ENCODE measurements around the gene PROM1. TPM values are rescaled to one million over a fixed set of nuclear protein-coding genes. Genes with fewer than 3 reads are reported as not detected.

PROM1 gene
- total and polyA plus RNA-seq, 9 of the 15 experiments (the other 6 are each of a cell fraction or from before 2014, with no cell fraction given): 0.05 TPM; not detected in 8

DNA sequence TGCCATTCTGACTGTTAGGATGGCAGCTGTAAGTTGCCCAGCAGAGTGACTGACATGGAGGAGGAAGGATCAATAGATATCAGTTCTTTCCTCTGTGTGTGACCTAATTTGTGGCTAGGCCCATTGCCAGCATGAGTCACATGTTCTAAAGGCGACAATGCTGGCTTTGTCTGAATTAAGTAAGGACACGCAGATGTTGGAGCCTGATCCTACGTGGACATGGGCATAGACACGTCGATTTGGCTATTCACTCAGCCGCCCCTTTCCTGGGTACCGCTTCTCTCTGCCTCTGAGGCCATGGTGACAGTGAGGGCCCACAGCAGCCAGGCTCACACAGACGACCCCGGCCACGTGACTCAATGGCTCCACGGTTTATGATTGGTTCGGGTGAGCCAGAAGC is 16.3 kb downstream of the PROM1 start:
- no TSS peak for BruUV-seq (replicated peaks)
- no peaks in the 10 kb centered on the region for H3K9me1 ChIP-seq (ENCODE audit: control insufficient read depth, insufficient read depth, low read length)
- H2AFZ ChIP-seq (ENCODE audit: low read depth, low read length): 0 out of 2 replicates have a peak overlapping the region, but pooled peaks have one; percentile 1
- H4K20me1 ChIP-seq (replicated peaks; ENCODE audit: control insufficient read depth, insufficient read depth, low read length): no peaks in the 10 kb centered on the region
- FAIRE-seq: no peak
- no peaks in the 10 kb centered on the region for H3K79me2 ChIP-seq (ENCODE audit: control insufficient read depth, insufficient read depth, low read length)
- no peaks in the 10 kb centered on the region for H3K9me3 ChIP-seq (replicated peaks; ENCODE audit: control insufficient read depth, insufficient read depth, low read depth, low read length)
- no peak for DNase-seq (ENCODE audit: extremely low read depth in 1 of 4, low spot score in 3 of 4)
- WGBS (ENCODE audit: insufficient coverage, low coverage, missing lambda C conversion rate): 2% methylated on average over 11 of the region's 12 CpGs
- intact Hi-C loops (cut with micrococcal nuclease) (no loop called here), in situ Hi-C loops (cut with MboI) (no loop called here)
- H3K36me3 ChIP-seq (ENCODE audit: control insufficient read depth, insufficient read depth, low read length): no peaks in the 10 kb centered on the region
- H3K4me3 ChIP-seq: no peak overlapping the region
- H3K27me3 ChIP-seq (ENCODE audit: control insufficient read depth in 2 of 2, insufficient read depth in 2 of 2, low read length in 2 of 2): peaks cover 0 to 29% of the 10 kb centered on the region in 2 experiments; a peak in 2 of 5 replicates
- POLR2A ChIA-PET: no interaction called here
- H3K4me2 ChIP-seq (ENCODE audit: insufficient read depth, low read length): no peak overlapping the region
- H3K27ac ChIP-seq (ENCODE audit: extremely low read depth, low read depth, low read length): no peak overlapping the region
- H3K4me1 ChIP-seq (replicated peaks in 1 of 2; ENCODE audit: control insufficient read depth in 2 of 2, insufficient read depth in 2 of 2, low read length in 2 of 2): no peaks in the 10 kb centered on the region; a peak in 2 of 5 replicates
- no peak overlapping the region for H3K9ac ChIP-seq (ENCODE audit: insufficient read depth in 1 of 2, low read depth in 2 of 2, low read length in 2 of 2)
- CTCF ChIA-PET (ENCODE audit: low intra/inter-chr PET ratio): no interaction called here
- ATAC-seq: no peak
- TF ChIP-seq ZNF449 (CRISPR knock-in tag; IDR thresholded peaks at IDR 0.05) (no peak), HDAC6 (IDR thresholded peaks at IDR 0.05; ENCODE audit: low read depth, low read length) (no peak), CEBPG (CRISPR knock-in tag; IDR thresholded peaks at IDR 0.05) (no peak), CEBPG (tag; conservative IDR thresholded peaks at IDR 0.05 in 1 of 2, IDR thresholded peaks at IDR 0.05 in 1 of 2) (no peak), ZBED1 (IDR thresholded peaks at IDR 0.05) (no peak), E2F3 (CRISPR knock-in tag; IDR thresholded peaks at IDR 0.05) (no peak), CTCF (IDR thresholded peaks at IDR 0.05 in 2 of 3, conservative IDR thresholded peaks at IDR 0.05 in 1 of 3; ENCODE audit: insufficient read depth in 2 of 3, low read depth in 1 of 3, low read length in 3 of 3) (no peak), ETV1 (tag; conservative IDR thresholded peaks at IDR 0.05; ENCODE audit: low read depth) (no peak), POU5F1 (IDR thresholded peaks at IDR 0.05; ENCODE audit: borderline replicate concordance, low read depth, low read length, partially characterized antibody) (no peak), FOXA1 (IDR thresholded peaks at IDR 0.05; ENCODE audit: borderline replicate concordance) (no peak), ZNF431 (CRISPR knock-in tag; IDR thresholded peaks at IDR 0.05) (no peak), MLLT1 (IDR thresholded peaks at IDR 0.05) (no peak), PKNOX1 (IDR thresholded peaks at IDR 0.05) (no peak), RAD51 (IDR thresholded peaks at IDR 0.05; ENCODE audit: borderline replicate concordance, low read depth) (no peak)
- TF ChIP-seq, protein P1, sequence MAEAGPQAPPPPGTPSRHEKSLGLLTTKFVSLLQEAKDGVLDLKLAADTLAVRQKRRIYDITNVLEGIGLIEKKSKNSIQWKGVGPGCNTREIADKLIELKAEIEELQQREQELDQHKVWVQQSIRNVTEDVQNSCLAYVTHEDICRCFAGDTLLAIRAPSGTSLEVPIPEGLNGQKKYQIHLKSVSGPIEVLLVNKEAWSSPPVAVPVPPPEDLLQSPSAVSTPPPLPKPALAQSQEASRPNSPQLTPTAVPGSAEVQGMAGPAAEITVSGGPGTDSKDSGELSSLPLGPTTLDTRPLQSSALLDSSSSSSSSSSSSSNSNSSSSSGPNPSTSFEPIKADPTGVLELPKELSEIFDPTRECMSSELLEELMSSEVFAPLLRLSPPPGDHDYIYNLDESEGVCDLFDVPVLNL (CRISPR knock-in tag; IDR thresholded peaks at IDR 0.05; ENCODE audit: low read depth): no peak

All from K562 (cell line).